Ramos (cell line): ENCODE measurements around the gene ADAMTS17.

ENCODE experiments used
- in situ Hi-C: fragments of 300-500 bp; cut with MboI; formaldehyde crosslinking; loops from one replicate; pipeline ENCODE4 v1.14.3; 2022; ENCODE audit warnings: low sequenced_read_pairs; ENCODE audit not compliant: unreplicated experiment

ADAMTS17 gene

DNA sequence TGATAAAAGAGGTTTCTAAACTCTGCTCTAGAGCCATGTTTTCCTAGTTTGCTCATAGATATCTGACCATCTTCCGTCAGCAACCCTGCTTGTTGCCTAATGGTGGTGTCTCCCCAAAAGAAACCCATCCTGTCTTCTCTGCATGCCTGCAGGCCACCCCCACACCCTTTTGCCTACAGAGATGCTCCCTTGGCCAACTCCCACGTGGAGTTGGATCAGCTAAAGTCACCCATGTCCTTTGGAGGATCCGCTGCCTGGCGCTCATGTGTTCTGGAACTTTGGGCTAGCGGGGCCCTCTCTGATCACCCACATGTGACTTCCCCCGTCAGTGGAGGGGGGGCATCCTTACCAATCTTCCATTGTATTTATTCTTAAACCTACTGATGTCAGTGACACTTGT, 185.6 kb downstream of the ADAMTS17 start:
- in situ Hi-C loops, result no loop called here

DNA sequence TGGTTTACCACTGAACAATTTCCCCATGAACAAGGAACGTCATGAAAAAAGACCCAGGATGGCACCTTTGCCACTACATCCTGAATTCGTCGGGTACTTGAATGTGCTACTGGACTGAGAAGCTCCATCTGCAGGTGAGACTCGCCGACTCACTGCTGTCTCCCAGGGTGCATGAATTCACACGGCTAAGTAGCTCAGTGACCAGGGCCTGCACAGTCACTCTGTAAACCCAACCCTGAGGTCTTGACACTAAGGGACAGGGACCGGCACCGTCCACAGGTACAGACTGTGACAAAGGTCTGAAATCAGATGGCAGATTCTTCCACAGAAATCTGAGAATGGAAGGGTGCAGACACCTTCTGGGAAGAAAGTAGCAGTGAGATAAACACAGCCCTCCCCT, 187.4 kb downstream of the ADAMTS17 start:
- in situ Hi-C loops, result no loop called here

GRCh38 chr15:100152463-100152862, 189.3 kb downstream of the ADAMTS17 start:
- in situ Hi-C loops, result no loop called here

GRCh38 chr15:100150906-100151305, 190.9 kb downstream of the ADAMTS17 start:
- in situ Hi-C loops, result no loop called here

- in situ Hi-C loops, result no loop called here
Observed at GRCh38 chr15:100147828-100148227, 193.9 kb downstream of the ADAMTS17 start.

DNA sequence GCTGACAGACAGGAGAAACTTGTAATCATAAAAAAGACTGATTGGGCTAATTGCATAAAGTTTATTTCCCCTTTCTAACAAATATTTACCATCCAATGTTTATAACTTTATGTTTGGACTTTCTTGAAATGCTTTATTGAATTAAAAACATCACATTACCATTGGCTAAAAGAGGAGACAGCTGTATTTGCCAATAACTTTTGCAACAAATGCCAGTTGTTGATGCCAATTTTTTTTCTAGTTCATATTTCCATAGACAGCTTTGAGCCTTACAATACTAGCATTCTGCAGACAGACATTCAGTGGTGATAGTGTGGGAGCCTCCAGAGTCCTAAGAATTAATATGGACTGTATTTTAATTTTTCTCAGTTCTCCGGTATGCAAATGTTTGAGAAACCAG, 198.4 kb downstream of the ADAMTS17 start:
- in situ Hi-C loops, result no loop called here

DNA sequence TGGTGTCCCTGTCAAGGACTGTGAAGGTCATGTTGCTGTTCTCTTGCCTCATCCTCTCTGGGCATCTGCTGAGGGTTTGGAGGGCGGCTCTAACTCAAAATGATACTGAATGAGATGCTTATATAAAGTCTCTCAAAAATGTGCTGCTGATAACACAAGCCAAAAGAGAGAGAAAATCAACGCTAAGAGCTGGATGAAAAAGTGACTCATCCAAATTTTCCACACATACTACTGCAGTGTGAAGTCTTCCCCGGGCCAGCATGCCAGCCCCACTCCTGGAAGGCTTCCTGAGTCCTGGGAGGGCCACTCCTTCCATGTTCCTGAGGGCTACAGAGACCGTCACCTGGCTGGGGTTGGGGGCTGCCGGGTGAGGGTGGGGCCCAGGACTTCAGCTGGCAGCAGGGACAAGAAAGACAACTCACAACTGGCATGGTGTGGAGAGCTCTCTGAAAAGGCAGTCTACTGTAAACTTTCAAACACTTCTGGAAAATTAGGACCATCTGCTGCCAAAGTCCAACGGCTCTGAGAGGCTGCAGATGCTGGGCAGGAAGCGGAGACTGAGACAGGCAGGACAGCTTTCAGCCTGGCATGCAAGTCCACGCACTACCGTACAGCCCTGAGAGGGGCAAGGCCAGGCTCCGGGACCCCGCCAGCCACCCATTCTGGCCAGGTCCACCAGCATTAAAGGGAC, 200.3 kb downstream of the ADAMTS17 start:
- in situ Hi-C loops, result no loop called here

- in situ Hi-C loops, result no loop called here
Observed at GRCh38 chr15:100140527-100141308, 201.1 kb downstream of the ADAMTS17 start.

- in situ Hi-C loops, result no loop called here
Observed at GRCh38 chr15:100134586-100134985, 207.2 kb downstream of the ADAMTS17 start.

GRCh38 chr15:100134089-100134583, 207.6 kb downstream of the ADAMTS17 start:
- in situ Hi-C loops, result no loop called here

GRCh38 chr15:100133001-100133400, 208.8 kb downstream of the ADAMTS17 start:
- in situ Hi-C loops, result no loop called here

DNA sequence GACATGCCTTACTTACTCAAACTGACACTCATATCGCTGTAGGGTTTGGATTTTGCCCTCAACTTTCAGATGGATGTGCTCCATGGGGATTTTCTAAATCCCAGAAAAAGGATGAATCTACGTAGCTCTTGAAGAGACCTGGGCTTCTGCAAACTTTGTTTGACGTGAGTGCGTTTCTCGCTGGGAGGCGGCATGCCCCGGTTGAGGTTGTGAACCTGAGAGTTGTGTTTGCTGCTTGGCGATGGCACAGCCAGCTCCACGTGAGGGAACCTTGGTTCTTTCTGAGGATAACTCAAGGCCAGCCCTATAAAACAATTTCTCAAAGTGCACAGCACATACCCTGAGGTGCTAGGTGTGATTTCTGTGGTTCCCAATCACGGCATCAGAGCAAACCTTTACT, 209.5 kb downstream of the ADAMTS17 start:
- in situ Hi-C loops, result no loop called here

DNA sequence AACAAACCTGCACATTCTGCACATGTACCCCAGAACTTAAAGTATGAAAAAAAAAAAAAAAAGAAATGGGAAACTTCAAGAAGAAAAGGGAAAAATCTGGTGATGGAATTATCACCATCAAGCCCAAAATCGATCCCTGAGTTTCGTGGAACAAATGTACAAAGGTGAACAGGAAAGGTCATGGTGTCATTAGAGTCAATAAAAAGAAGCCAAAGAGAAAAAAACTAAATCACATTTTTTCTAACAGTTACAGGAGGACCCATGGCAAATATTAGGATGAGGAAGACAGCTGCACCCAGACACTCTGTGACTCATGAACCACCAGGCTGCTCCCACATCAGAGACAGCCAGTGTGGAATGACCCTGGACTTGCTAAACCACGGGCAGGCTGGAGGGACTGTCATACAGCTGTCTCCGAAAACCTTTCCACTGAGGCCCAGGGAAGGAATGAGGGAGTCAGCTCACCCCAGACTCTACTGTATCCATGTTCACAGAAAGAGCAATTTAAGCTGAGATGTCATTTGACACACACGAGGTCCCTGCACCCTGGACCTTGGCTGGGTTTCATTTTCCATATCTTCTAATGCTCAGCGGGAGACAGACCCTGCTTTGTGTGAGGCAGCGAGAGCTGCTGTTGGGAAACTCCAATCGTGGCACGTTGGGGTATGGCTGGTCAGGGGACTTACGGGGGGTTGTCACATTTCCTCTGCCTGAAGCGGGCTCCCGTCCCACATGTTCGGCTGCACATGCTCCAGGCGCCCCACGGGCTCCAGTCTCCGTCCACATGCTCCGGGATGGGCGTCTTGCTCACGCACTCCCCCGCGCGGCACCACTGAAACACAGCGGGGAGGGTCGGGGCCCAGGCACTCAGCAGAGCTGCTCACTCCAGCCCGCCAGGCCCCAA, 210.2 kb downstream of the ADAMTS17 start:
- in situ Hi-C loops, result no loop called here

DNA sequence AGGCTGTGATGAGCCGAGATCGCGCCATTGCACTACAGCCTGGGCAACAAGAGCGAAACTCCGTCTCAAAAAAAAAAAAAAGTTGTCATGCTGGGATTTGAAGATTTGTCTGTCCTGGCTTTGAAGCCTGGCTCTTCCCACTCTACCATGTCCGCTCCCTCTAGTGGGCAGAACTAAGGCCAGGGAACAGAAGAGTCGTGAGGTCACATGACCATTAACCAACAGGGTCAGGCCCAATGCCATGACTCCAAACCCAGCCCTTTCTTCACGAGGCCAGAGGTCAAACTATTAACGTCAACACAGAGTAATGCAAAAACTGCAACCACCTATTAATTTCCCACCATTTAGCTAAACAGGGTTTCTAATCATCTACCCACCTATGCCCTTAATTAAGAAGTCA, 212.1 kb downstream of the ADAMTS17 start:
- in situ Hi-C loops, result no loop called here

GRCh38 chr15:100125401-100126191, 216.2 kb downstream of the ADAMTS17 start:
- in situ Hi-C loops, result no loop called here

GRCh38 chr15:100124936-100125335, 216.8 kb downstream of the ADAMTS17 start:
- in situ Hi-C loops, result no loop called here

DNA sequence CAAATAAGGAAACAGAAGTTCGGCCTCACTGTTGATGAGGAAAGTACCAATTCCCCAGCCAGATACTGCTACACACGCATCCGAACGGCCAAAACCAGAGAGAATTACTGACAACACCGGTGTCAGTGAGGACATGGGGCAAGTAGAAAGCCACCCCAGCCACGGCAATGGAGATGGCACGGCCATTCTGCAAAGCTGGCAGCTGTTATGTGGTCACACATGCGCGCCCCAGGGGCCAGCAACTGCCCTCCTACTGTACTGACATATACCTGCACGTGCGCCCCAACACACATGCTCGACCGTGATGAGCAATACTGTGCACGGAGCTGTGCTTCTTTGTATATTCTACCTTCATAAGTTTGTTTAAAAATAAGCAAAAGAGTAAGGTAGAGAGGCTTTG, 217.4 kb downstream of the ADAMTS17 start:
- in situ Hi-C loops, result no loop called here

DNA sequence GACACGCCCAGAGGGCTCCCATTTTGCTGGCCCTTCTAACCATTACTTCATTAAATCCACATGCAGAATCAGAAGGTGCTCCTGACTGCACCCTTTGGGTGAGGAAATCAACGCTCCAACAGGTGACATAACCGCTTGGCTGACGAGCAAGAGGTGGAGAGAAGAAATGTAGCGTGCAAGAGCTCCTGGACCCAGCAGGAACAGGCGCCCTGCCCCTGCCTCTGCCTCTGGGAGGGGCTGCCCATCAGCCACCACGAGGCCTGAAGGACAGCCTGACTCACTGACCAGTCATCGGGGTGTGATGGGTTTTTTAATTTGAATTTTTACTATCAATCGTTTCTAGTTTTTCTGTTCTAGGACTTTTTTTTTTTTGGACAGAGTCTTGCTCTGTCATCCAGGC, 218.2 kb downstream of the ADAMTS17 start:
- in situ Hi-C loops, result no loop called here

DNA sequence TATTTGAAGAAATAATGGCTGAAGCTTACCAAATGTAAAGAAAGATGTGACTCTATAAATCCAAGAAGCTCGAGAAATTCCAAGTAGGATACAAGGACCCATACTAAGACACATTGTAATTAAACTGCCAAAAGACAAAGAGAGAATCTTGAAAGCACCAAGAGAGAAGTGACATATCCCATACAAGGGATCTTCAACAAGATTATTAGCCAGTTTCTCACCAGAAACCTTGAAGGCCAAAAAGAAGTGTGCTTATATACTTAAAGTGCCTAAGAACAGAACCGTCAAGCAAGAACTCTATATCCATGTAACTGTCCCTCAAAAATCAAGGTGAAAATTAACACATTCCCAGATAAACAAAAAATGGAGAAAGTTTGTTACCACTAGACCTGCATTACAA, 220.5 kb downstream of the ADAMTS17 start:
- in situ Hi-C loops, result no loop called here

GRCh38 chr15:100120111-100120510, 221.7 kb downstream of the ADAMTS17 start:
- in situ Hi-C loops, result no loop called here
